GM12875 (cell line): Measurements from ENCODE around the gene UGT1A3.

ENCODE experiments used
- H3K4me3 ChIP-seq: one replicate; pipeline ENCODE4 v1.5.1; 2011; ENCODE audit warnings: low read depth, low read length, control low read depth
- CTCF ChIP-seq: IDR thresholded peaks from 2 replicates; pipeline ENCODE4 v1.5.1; 2011; ENCODE audit warnings: low read depth, mild to moderate bottlenecking, control low read depth, inconsistent platforms, low read length, moderate library complexity, borderline replicate concordance; ENCODE audit not compliant: insufficient read depth

The UGT1A3 gene

GRCh38 chr2:233773854-233774253, 45.0 kb downstream of the UGT1A3 start:
- no peak for TF ChIP-seq CTCF
- no peak overlapping the region for H3K4me3 ChIP-seq

- H3K4me3 ChIP-seq: no peak overlapping the region
- no peak for TF ChIP-seq CTCF
Measured at GRCh38 chr2:233775414-233775813, 46.6 kb downstream of the UGT1A3 start.

GRCh38 chr2:233778030-233778429, 49.2 kb downstream of the UGT1A3 start, which contains the start of gene MROH2A:
Gene MROH2A, plus strand, starts transcription at chr2:233778330. Its CDS starts 1,029 bp downstream, at chr2:233779359.
- no peak within 1 kb of the TSS for H3K4me3 ChIP-seq
- TF ChIP-seq CTCF: no peak

- H3K4me3 ChIP-seq: no peak overlapping the region
- TF ChIP-seq CTCF: no peak
Measured at GRCh38 chr2:233779722-233780121, 50.9 kb downstream of the UGT1A3 start.

GRCh38 chr2:233780771-233781170, 51.9 kb downstream of the UGT1A3 start:
- no peak overlapping the region for H3K4me3 ChIP-seq
- TF ChIP-seq CTCF: no peak

- no peak overlapping the region for H3K4me3 ChIP-seq
- no peak for TF ChIP-seq CTCF
Measured at GRCh38 chr2:233789554-233789953, 60.7 kb downstream of the UGT1A3 start.

- H3K4me3 ChIP-seq: no peak overlapping the region
- TF ChIP-seq CTCF: no peak
Measured at GRCh38 chr2:233791151-233791882, 62.5 kb downstream of the UGT1A3 start.
